ENCODE measurements around the gene MMS22L. TPM values are rescaled to one million over a fixed set of nuclear protein-coding genes. Genes with fewer than 3 reads are reported as not detected.

Gene MMS22L
- total and polyA plus RNA-seq, 11 donors = 0.61 to 6.6 (median 2.3) TPM

GRCh38 chr6:97246842-97247241 lies 36.2 kb downstream of the MMS22L start:
- intact Hi-C loops (cut with DNase I) = no loop called here
- Histone ChIP-seq H3K4me1 (no peaks in the 10 kb centered on the region), H3K27me3 (no peaks in the 10 kb centered on the region), H3K36me3 (peaks cover 0 to 17% (median 3%) of the 10 kb centered on the region in 9 donors), H3K4me3 (no peak overlapping the region), H3K9me3 (peaks cover 0 to 6% (median 0%) of the 10 kb centered on the region in 12 donors), H3K27ac (no peak overlapping the region)
- no peak for DNase-seq
- ATAC-seq = no peak
- WGBS, 4 donors = 94 to 99% (median 97%) methylated on average over 1 of the region's 1 CpG
- TF ChIP-seq POLR2A (IDR thresholded peaks at IDR 0.05) = no peak
- TF ChIP-seq, protein P1, sequence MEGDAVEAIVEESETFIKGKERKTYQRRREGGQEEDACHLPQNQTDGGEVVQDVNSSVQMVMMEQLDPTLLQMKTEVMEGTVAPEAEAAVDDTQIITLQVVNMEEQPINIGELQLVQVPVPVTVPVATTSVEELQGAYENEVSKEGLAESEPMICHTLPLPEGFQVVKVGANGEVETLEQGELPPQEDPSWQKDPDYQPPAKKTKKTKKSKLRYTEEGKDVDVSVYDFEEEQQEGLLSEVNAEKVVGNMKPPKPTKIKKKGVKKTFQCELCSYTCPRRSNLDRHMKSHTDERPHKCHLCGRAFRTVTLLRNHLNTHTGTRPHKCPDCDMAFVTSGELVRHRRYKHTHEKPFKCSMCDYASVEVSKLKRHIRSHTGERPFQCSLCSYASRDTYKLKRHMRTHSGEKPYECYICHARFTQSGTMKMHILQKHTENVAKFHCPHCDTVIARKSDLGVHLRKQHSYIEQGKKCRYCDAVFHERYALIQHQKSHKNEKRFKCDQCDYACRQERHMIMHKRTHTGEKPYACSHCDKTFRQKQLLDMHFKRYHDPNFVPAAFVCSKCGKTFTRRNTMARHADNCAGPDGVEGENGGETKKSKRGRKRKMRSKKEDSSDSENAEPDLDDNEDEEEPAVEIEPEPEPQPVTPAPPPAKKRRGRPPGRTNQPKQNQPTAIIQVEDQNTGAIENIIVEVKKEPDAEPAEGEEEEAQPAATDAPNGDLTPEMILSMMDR (IDR thresholded peaks at IDR 0.05) = no peak

- TF ChIP-seq POLR2A (IDR thresholded peaks at IDR 0.05) = no peak
- H3K27ac ChIP-seq = no peak overlapping the region
- H3K27me3 ChIP-seq = no peaks in the 10 kb centered on the region
- H3K4me3 ChIP-seq = no peak overlapping the region
- H3K4me1 ChIP-seq = no peaks in the 10 kb centered on the region
- ATAC-seq = no peak
- 96 to 99% (median 97%) methylated on average over 2 of the region's 2 CpGs for WGBS, 4 donors
- peaks cover 0 to 14% (median 0%) of the 10 kb centered on the region in 9 donors for H3K36me3 ChIP-seq
- intact Hi-C loops (cut with DNase I) = no loop called here
- H3K9me3 ChIP-seq = peaks cover 0 to 6% (median 0%) of the 10 kb centered on the region in 12 donors
- DNase-seq = no peak
These were observed 42.8 kb downstream of the MMS22L start for GRCh38 chr6:97240222-97240621.

- Histone ChIP-seq H3K9me3 (no peaks in the 10 kb centered on the region), H3K4me1 (no peaks in the 10 kb centered on the region), H3K27me3 (no peaks in the 10 kb centered on the region), H3K27ac (no peak overlapping the region), H3K36me3 (peaks cover 0 to 6% (median 3%) of the 10 kb centered on the region in 9 donors), H3K4me3 (no peak overlapping the region)
- no peak for ATAC-seq
- TF ChIP-seq, protein P1 (IDR thresholded peaks at IDR 0.05) = no peak
- TF ChIP-seq POLR2A (IDR thresholded peaks at IDR 0.05) = no peak
- DNase-seq = no peak
- intact Hi-C loops (cut with DNase I) = no loop called here
- 98 to 100% (median 99%) methylated on average over 1 of the region's 1 CpG for WGBS, 4 donors
These were observed 51.1 kb downstream of the MMS22L start for GRCh38 chr6:97231911-97232310.

GRCh38 chr6:97222903-97223302 lies 60.1 kb downstream of the MMS22L start:
- peaks cover 0 to 3% (median 0%) of the 10 kb centered on the region in 9 donors for H3K36me3 ChIP-seq
- DNase-seq = no peak
- TF ChIP-seq, protein P1 (IDR thresholded peaks at IDR 0.05) = no peak
- no peak for TF ChIP-seq POLR2A (IDR thresholded peaks at IDR 0.05)
- intact Hi-C loops (cut with DNase I) = no loop called here
- H3K4me3 ChIP-seq = no peak overlapping the region
- ATAC-seq = no peak
- WGBS, 4 donors = 95 to 96% (median 95%) methylated on average over 2 of the region's 2 CpGs
- H3K9me3 ChIP-seq = no peaks in the 10 kb centered on the region
- no peak overlapping the region for H3K27ac ChIP-seq
- no peaks in the 10 kb centered on the region for H3K4me1 ChIP-seq
- H3K27me3 ChIP-seq = no peaks in the 10 kb centered on the region

DNA sequence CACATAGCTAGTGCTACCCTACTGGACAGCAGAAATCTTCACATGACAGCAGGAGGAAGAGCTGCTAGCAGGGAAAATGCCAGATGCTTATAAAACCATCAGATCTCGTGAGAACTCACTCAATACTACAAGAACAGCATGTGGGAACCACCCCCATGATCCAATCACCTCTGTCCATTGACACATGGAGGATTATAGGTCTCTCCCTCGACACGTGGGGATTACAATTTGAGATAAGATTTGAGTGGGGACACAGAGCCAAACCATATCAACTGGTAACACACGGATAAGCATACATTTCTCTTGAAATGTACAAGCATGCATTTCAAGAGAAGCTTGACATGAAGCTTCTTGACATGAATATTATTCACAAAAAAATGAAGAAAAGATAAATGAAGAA lies 64.1 kb downstream of the MMS22L start:
- H3K4me1 ChIP-seq = no peaks in the 10 kb centered on the region
- 58 to 68% (median 63%) methylated on average over 4 of the region's 4 CpGs for WGBS, 4 donors

More for the DNA sequence above, 64.1 kb downstream of the MMS22L start:
- H3K27ac ChIP-seq = no peak overlapping the region
- DNase-seq (no peak), ATAC-seq (no peak)
- H3K36me3 ChIP-seq = no peaks in the 10 kb centered on the region
- intact Hi-C loops (cut with DNase I) = no loop called here
- TF ChIP-seq POLR2A (IDR thresholded peaks at IDR 0.05) = no peak
- TF ChIP-seq, protein P1 (IDR thresholded peaks at IDR 0.05) = no peak
- H3K4me3 ChIP-seq = no peak overlapping the region
- H3K27me3 ChIP-seq = no peaks in the 10 kb centered on the region
- H3K9me3 ChIP-seq = no peaks in the 10 kb centered on the region

Measured in heart left ventricle (tissue), 16 donors.